ENCODE measurements around the gene UTP4.

- TF ChIP-seq CTCF (conservative IDR thresholded peaks at IDR 0.05; ENCODE audit: low read length) (no peak), EZH2phosphoT487 (IDR thresholded peaks at IDR 0.05; ENCODE audit: borderline replicate concordance, low read depth, low read length) (no peak)
These were observed 10.7 kb downstream of the UTP4 start for GRCh38 chr16:69143116-69143515.

Data from OCI-LY7 (cell line).